Midbrain (tissue), 1 donor: Measurements from ENCODE around the gene PTPRK.

Experiments
- DNase-seq: peaks from one replicate; lab custom pipeline; 2025; lab: John Stamatoyannopoulos, UW

The PTPRK gene

DNA sequence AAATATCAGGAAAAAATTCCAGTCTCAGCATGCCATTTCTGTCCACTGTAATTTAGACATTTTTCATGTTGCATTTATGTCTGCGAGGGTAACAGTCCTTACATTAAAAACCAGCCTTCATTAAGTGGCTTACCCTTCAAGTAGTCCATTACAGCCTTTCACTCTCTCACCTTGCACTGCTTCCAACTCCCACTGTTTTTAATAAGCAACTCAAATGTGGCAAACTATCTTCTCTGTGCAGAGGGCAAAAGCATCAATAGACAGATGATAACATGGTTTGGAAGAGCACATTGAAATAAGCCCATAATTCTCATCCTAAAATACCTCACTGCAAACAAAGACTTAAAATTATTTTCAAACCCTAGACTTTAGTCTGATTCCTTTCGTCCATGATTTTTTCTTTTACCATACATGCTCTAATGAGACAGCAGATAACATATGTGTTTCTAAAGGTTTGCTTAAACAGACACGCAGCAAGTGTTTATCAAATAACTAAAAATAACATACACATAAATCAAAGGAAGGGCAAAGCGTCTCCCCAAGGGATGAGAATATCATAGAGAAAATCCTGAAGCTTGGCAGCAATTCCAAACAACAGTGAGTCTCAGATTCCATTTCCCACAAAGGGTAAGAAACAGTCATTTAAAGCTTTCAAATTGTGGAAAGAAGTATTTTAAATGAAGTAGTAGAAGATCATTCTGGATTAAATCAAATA is 130.4 kb downstream of the PTPRK start:
- DNase-seq: no peak

DNA sequence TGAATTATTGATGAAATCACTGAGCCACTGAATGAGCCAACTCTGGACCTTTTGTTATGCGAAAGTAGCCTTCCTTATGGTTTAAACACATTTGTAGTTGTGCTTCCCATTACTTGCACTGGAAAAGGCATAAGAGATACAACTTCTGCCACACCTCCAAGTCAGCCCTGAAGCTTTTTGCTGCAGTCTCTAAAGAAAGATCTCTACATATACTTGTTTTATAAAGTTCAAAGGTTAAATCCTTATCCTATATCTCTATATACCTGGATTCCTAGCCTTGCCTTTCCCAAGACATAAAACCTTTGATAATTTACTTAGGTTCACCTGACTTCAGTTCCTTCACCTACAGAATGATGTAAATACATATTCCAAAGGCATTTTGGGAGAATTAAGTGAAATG is 132.0 kb downstream of the PTPRK start:
- no peak for DNase-seq

DNA sequence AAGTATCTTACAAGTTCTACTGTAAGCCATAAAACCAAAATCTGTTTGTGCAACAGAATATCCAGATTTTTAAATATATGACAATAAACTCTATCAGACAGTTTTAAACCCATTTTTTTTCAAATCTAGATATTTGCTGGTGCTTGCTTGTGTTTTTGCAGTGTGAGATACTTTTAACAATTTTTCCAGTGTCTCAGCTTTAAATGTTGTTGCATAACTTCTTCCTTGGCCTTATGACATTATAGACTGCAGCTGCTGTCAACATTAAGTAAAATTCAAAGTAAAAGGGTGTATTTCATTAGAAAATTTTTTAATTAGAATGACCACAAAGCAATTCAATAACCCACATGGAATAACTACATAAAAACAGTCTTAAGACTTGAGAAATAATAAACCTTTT is 139.5 kb downstream of the PTPRK start:
- DNase-seq: no peak

DNA sequence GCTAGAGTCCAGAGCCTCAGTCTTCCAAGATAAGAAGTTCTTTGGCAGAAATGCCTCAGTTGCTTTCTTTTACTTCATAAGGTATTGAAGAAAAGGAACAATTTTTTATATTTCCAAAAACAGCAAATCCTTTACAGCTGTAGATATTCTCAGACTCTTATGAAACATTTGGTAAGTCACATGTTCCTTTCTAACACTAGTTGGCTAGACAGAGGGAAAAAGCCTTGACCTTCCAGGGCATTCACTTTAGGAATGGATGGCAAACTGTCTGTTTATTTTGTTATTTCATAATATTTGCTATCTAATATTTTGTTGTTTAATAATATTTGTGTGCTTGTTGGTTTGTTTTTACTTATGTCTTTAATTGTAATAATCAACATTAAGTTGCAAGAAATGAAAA is 140.8 kb downstream of the PTPRK start:
- no peak for DNase-seq

DNA sequence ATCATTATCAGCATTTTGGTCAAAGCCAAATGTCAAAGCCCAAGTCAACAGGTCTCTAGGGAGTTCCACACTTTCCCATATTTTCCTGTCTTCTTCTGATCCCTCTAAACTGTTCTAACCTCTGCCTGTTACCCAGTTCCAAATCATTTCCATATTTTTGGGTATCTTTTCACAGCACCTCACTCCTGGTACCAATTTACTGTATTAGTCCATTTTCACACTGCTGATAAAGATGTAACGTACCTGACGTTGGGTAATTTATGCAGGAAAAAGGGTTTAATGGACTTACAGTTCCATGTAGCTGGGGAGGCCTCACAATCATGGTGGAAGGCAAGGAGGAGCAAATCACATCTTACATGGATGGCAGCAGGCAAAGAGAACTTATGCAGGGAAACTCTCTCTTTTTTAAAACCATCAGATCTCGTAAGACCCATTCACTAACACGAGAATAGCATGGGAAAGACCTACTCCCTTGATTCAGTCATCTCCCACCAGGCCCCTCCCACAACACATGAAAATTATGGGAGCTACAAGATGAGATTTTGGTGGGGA is 143.4 kb downstream of the PTPRK start:
- no peak for DNase-seq

DNA sequence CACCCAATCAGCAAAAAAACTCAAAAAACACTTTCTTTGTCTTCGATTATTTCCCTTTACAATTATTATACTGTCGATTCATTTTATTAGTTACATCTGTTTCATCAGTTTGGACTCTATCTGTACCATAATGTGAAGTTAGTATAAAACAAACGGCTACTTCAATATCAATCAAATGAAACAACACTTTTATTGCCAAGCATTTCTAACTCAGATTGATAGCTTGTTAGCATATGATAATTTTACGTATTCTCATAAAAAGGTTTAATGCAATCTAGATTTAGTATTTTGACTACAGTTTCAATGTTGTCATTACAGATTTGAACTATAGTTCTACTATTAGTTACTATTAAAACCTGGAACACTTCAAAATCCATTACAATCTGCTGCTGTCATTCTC is 149.3 kb downstream of the PTPRK start:
- no peak for DNase-seq

DNA sequence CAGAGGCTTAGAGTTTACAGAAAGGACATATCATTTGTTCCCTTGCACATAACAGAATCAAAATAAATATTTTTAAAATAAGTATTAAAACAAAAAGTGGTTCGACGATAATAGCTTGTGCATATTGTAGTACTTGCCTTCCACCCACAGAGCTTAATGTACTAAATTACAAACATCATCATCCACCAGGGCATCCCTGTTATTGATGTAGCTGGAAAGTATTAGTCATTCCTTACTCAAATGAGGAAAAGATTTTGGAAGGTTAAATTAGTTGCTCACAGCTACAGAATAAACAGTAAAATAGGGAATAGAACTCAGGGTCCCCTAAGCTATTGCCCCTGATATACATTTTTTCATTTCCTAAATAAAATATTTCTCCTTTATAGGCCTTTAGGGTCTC is 150.3 kb downstream of the PTPRK start:
- DNase-seq: no peak

DNA sequence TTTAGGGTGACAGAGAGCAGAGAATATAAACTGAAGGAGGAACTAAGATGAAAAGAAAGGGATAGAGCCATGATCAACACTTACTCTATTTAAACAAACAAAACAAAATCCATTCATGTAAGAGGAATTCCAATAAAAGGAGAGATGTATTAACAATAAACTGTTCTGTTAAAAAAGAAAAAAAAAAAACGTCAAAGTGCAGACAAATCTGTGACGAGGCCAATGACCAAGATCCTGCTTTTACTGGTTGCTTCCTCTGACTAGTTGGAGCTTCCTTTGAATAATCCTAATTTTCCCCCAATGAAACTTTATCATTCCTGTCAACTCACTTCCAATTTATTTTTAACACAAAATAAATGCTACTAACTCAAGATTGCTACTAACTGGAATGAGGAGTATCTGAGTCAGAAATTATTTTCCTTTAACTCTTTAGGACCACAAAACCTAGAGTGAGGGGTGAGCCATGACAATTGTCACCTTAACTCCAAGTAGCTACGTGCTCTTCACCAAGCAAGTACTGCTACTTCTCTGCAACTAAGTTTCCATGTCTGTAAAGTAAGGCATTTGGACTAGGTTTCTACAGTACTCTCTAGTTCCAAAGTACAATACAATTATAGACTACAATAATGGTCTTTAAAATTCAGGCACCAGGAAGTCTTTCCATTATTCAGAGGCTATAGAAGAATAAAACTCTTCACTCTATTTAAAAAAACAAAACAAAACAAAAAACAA is 152.0 kb downstream of the PTPRK start:
- no peak for DNase-seq

DNA sequence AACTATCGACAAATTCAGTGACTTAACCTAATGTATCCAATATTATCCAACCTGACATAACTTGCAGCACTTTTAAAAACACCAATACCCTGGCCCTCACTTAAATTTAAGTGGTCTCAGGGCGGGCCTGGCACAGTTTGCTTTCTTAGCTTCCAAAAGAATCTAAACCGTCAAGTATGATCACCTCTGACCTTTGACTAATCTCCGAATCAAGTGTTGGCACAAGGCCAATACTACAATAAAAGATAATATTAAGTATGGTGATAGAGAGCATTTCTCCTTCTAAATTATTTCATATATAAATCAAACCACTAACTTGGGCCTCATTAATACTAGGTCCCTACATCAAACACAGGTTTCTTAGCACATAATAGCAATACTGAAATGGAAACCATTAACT is 153.0 kb downstream of the PTPRK start:
- no peak for DNase-seq

DNA sequence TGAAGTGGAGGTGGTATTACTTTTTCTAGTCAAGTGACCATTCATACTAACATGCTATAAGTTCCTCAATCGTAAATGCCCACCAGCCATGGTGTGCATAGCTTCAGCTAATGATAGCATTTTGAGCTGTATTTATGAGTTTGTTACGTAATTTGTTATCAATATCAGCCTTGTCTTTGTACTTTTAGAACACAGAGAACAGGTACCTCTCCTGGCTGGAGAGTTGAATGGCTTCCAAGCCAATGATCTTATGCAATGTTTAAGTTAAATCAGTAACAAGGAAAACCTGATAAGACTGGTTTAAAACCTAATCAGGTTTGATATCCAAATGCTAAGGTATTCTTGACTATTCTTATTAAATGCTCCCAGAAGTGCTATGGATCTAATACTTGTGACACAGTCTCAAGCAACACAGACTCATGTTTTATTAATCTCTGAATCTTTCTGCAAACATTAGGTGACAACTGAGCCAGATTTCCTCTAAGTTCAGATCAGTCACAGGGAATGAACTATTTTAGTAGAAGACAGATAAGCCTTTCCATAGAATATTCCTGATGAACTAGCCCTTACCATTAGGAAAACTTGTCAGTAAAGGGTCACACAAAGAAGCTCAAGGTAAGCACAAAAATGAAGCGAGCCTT is 154.8 kb downstream of the PTPRK start:
- DNase-seq: no peak

DNA sequence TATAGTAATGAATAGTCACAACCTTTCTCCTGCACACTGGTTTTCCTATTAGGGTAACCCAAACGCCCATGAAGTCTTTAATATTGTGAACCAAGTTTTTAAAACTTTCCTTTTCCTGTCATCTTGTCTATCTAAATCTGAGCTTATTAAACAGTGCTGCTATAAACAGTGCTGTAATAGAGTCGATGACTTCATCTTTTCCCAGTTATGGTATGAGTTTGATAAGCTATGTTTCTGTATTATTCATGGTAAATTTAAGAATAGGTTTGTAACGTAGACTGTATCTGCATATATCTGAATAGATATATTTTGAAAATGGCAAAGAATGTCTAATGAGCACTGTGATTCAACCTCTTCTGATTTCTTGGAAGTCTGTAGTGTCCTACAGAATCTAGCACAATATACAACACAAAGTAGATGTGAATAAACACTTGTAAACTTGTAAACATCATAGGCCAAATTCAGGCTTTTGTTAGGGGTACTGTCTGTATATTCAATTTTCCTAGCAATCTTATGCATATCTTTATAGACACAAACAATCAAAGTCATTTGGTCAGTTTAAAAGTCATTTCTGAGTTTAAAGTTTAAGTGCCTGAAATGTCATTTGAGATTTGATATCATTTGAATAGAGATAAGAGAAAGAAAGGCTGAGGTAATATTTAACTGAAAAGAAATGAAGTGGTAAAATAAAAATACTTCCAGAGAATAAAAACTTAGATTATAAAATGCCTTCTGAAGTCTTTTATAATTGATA is 155.5 kb downstream of the PTPRK start:
- DNase-seq: no peak

DNA sequence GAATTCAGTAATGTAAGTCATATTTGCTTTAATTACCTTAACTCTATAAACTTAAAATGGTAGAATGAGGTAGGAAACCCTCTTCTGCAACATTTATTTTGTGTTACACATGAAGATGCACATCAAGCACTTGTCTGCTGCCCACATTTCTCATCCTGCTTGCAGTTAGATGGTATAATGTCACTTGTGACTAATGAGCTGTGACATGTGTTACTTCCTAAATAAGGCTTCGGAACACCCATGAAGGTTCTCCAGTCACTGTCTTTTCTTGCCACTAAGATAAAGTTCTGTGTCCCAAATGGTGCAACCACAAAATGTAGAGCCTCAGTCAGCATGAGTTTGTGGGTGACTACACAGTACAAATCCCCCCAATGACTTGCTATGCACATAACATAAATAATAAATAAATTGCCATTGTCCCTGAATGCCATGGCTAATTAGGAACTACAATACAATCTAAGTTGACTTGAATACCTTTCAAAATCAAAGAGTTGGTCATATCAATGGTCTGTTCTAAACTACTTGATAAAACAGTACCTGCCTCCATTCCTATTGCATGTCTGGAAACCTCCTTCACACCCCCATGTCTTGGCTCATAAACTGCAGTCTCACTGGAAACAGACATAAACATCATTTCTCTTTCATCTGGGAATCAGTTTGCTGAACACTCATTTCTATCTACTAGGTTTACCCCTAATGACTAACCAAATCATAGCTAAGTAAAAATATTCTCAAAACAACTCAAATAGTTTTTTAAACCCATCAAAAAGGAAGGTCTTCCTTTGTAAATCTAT is 157.2 kb downstream of the PTPRK start:
- DNase-seq: no peak

DNA sequence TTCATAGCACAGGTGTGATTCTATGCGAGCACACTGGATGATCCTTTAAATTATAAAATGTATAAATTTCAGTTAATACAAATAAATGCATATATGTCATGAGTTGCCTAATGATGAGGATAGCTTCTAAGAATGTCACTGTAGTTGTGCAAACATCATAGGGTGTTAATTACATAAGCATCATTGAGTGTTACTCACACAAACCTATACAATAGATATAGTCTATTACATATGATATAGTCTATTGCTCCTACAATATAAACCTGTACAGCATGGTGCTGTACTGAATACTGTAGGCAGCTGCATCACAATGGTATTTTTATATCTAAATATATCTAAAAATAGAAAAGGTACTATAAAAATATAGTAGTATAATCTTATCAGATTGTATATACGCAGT is 159.0 kb downstream of the PTPRK start:
- no peak for DNase-seq

DNA sequence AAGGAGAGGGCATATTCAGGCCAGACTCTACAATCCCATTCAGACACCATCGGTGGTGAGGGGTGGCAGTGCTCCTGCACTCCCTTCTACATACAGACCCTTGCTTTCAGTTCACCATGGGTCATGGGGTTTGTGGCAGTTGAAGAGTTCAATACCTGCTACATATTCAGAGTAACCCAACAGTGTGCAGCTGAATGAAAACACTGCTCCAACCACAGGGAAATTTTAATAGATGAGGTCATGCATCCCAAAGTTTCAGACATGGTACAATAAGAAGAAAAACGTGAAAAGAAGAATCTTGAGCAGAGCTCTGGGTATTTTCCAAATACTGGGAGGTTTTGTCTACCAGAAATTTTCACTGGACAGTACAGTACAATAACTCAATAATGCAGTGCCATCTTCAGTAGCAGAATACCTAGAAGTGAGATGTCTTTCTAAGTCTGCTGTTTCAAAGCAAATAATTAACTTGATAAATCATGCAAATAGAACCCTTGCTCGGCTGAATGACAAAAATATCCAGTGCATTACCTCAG is 162.1 kb downstream of the PTPRK start:
- DNase-seq: no peak

DNA sequence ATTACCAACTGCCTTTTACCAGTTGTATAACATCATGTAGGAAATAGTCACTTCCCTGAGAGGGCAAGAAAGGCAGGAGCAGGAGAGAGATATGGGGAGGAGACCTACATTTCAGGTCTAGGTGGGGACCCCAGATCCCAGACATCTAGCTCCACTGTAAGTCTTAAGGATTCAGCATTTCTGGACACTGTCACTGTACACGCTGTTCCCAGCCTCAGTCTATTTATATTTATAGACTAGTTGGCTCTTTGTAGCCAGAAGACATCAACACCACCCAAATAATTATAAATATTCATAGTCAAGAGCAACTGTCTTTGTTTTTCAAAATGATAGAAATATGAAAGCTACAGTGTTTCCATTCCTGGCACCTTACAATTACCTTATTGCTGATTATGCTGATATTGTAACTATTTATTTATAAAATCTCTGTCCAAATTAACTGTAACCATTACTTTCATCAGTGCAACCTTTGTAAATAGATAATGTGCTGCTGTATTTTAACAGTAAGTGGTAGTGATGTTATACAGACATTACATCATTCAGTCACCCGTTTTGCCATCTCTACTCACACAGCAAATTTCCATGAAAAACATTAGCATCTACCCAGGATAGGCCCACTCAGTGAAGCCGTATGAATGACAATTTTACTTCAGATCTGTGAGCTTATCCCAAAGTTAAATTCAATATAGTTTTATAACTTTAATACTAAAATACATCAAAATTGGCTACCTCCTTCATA is 162.8 kb downstream of the PTPRK start:
- no peak for DNase-seq

DNA sequence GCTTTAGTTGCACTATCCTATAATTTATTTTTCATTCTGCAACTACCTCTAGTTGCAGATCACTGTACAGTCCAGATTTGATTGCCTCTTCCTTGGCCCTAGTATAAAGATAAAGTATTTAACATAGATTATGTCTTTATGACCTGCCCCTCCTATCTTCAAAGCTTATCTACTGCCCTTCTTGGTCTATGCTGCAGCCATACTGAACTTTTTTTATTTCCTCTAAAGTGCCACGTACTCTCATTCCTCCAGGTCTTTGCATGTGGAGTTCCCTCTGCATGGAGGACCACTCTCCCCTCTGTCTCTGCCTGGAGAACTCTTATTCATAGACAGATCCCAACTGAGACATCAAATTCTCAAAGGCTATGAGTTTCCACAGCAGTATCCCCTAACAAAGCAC is 168.0 kb downstream of the PTPRK start:
- DNase-seq: no peak

DNA sequence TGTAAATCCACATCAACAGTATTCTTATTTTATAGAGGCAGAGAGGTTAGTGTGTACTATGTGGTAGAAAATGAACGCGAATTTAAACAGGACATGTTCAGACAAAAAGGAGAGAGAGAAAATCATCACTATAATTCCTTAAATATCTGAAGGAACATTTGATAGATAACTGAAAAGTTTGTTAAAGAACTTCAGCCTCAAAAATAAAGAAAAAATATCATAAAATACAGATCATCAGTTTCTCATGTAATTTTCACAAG is 169.2 kb downstream of the PTPRK start:
- no peak for DNase-seq

DNA sequence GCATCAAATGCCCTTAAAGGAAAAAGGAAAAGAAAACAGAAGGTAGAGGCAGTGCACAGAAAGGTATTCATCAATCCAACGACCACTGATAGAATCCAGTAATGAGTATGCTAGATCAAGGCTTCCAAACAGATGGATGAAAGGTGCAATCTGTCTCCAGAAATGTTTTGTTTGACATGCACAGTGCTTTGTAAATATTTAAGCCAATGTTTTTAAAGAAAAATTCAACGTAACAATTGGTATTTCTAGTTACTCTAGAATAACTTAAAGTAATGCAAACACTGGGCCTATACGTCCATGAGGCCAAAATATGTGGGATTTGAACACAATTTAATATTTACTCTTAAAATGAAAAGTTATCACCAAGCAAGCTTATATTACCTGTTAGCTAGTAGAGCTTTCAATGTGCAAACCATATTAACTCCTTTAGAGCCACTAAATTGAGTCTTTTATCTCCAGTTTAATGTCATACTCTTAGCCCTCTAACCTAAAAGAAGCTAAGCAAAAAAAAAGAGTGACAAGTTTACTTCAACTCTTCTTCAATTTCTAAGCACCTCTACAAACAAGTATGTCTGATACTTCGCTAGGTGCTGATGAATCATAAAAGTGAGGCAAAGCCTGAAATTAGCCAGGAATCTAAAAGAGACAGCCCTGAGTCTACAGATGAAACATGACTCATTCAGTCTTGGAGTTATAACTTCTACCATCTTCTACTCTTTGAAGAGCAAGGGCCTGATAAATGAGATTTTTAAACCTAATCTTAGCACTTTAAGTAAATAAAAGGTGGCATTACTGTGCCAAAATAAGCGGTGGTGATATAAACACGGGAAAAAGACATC is 169.8 kb downstream of the PTPRK start:
- no peak for DNase-seq

DNA sequence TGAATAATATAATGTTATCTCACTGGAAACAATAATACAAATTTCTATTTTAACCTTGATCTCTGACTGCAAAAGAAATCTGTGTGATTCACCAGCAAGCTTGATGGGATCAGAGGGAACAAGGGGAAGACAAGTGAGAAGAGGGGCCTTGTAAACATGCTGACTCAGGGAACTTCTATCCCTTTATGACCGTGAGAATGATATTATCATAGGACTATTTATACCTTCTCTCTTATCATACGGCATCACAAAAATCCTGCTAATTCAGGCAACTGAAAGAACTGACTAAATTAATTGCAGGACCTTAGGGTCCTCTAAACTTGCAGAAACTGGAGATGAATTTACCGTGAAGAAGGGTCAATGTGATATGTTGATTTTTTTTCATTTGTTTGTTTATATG is 173.3 kb downstream of the PTPRK start:
- DNase-seq: no peak

DNA sequence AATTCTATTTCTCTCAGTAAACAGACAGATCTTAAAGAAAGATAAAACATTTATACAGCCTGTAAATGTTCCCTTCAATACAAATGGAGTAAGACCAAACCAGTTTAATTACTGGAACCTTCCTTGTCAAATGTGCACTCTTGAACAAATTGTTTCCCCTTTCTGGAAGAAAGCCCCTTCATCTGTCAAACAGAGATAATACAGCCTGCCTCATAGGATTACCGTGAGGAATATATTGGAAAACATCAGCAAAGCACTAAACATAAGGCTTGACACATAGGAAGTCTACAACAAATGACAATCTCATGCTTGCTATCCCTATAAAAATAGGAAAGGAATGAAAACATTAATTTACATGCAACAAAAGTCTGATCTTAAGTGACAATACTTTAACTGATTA is 173.8 kb downstream of the PTPRK start:
- no peak for DNase-seq
